H9 (cell line): ENCODE data around the gene LYZL4. TPM values are rescaled to one million over a fixed set of nuclear protein-coding genes. Genes with fewer than 3 reads are reported as not detected.

Source experiments
- DNase-seq: peaks from one replicate; pipeline ENCODE4 v3.0.0-alpha.2; 2017
- H2AFZ ChIP-seq: one replicate; pipeline ENCODE4 v1.6.1; 2013; ENCODE audit warnings: mild to moderate bottlenecking, low read length, control low read depth, moderate library complexity
- H2AK5ac ChIP-seq: 2 replicates; pipeline ENCODE4 v1.6.1; 2013; ENCODE audit warnings: low read length, control low read depth, mixed read lengths; ENCODE audit not compliant: insufficient read length
- H2BK120ac ChIP-seq: one replicate; pipeline ENCODE4 v1.6.1; 2013; ENCODE audit warnings: low read depth, mild to moderate bottlenecking, low read length, control low read depth, inconsistent platforms; ENCODE audit not compliant: poor library complexity, severe bottlenecking
- H2BK12ac ChIP-seq: 2 replicates; pipeline ENCODE4 v1.6.1; 2013; ENCODE audit warnings: low read length, control low read depth, mixed read lengths, low read depth; ENCODE audit not compliant: insufficient read length
- H2BK15ac ChIP-seq: 2 replicates; pipeline ENCODE4 v1.6.1; 2013; ENCODE audit warnings: low read depth, low read length, control low read depth
- H2BK20ac ChIP-seq: one replicate; pipeline ENCODE4 v1.6.1; 2013; ENCODE audit warnings: low read depth, mild to moderate bottlenecking, low read length, control low read depth, inconsistent platforms; ENCODE audit not compliant: poor library complexity, severe bottlenecking
- H2BK5ac ChIP-seq: 2 replicates; pipeline ENCODE4 v1.6.1; 2013; ENCODE audit warnings: low read length, control low read depth, mixed read lengths; ENCODE audit not compliant: insufficient read length
- H3K14ac ChIP-seq: 2 replicates; pipeline ENCODE4 v1.6.1; 2013; ENCODE audit warnings: low read length, control low read depth; ENCODE audit not compliant: insufficient read depth
- H3K18ac ChIP-seq: 2 replicates; pipeline ENCODE4 v1.6.1; 2013; ENCODE audit warnings: low read depth, mild to moderate bottlenecking, mixed read lengths, low read length, control low read depth; ENCODE audit not compliant: insufficient read length
- H3K23ac ChIP-seq: 2 replicates; pipeline ENCODE4 v1.6.1; 2013; ENCODE audit warnings: low read length, control low read depth, mixed read lengths, low read depth; ENCODE audit not compliant: insufficient read length
- H3K23me2 ChIP-seq: 2 replicates; pipeline ENCODE4 v1.6.1; 2013; ENCODE audit warnings: low read depth, mild to moderate bottlenecking, mixed read lengths, low read length, control low read depth; ENCODE audit not compliant: insufficient read length, poor library complexity, severe bottlenecking
- H3K27ac ChIP-seq: 2 replicates; pipeline ENCODE4 v1.5.1; 2013; ENCODE audit warnings: low read length, control low read depth, mixed read lengths, low read depth; ENCODE audit not compliant: insufficient read length
- H3K27me3 ChIP-seq: 2 replicates; pipeline ENCODE4 v1.6.1; 2013; ENCODE audit warnings: low read length, control low read depth, inconsistent platforms; ENCODE audit not compliant: insufficient read depth
- H3K4ac ChIP-seq: 2 replicates; pipeline ENCODE4 v1.6.1; 2013; ENCODE audit warnings: low read depth, mild to moderate bottlenecking, control low read depth, inconsistent platforms, low read length, moderate library complexity
- H3K4me1 ChIP-seq: 2 replicates; pipeline ENCODE4 v1.6.1; 2013; ENCODE audit warnings: low read length, control low read depth, inconsistent platforms; ENCODE audit not compliant: insufficient read depth
- H3K4me2 ChIP-seq: 2 replicates; pipeline ENCODE4 v1.6.1; 2013; ENCODE audit warnings: low read length, control low read depth, mixed read lengths; ENCODE audit not compliant: insufficient read length, insufficient read depth
- H3K56ac ChIP-seq: 2 replicates; pipeline ENCODE4 v1.6.1; 2013; ENCODE audit warnings: low read depth, mild to moderate bottlenecking, mixed read lengths, low read length, control low read depth; ENCODE audit not compliant: insufficient read length
- H3K79me1 ChIP-seq: 2 replicates; pipeline ENCODE4 v1.6.1; 2013; ENCODE audit warnings: low read depth, mild to moderate bottlenecking, moderate library complexity, low read length, control low read depth, inconsistent platforms; ENCODE audit not compliant: insufficient read depth, poor library complexity, severe bottlenecking
- H3K79me2 ChIP-seq: 2 replicates; pipeline ENCODE4 v1.6.1; 2013; ENCODE audit warnings: low read length, control low read depth, inconsistent platforms; ENCODE audit not compliant: insufficient read depth
- H3K9ac ChIP-seq: 2 replicates; pipeline ENCODE4 v1.6.1; 2013; ENCODE audit warnings: low read length, control low read depth, mixed read lengths; ENCODE audit not compliant: insufficient read length; ENCODE audit errors: extremely low read depth
- H3K9me3 ChIP-seq: one replicate; pipeline ENCODE4 v1.6.1; 2013; ENCODE audit warnings: low read depth, low read length, inconsistent platforms; ENCODE audit not compliant: control insufficient read depth
- H3T11ph ChIP-seq: one replicate; pipeline ENCODE4 v1.6.1; 2013; ENCODE audit warnings: mild to moderate bottlenecking, low read length, control low read depth, inconsistent platforms
- H4K20me1 ChIP-seq: one replicate; pipeline ENCODE4 v1.6.1; 2013; ENCODE audit not compliant: control insufficient read depth, insufficient read length, insufficient read depth
- H4K5ac ChIP-seq: 2 replicates; pipeline ENCODE4 v1.6.1; 2013; ENCODE audit warnings: low read depth, mild to moderate bottlenecking, mixed read lengths, low read length, control low read depth; ENCODE audit not compliant: insufficient read length
- H4K8ac ChIP-seq: replicated peaks from 2 replicates; pipeline ENCODE4 v1.6.1; 2013; ENCODE audit warnings: low read length, control low read depth, mixed read lengths, low read depth; ENCODE audit not compliant: insufficient read length
- H4K91ac ChIP-seq: 2 replicates; pipeline ENCODE4 v1.6.1; 2013; ENCODE audit warnings: low read depth, mild to moderate bottlenecking, moderate library complexity, mixed read lengths, low read length, control low read depth; ENCODE audit not compliant: insufficient read length
- H3K27ac Mint-ChIP-seq, 3 experiments: 2 replicates in 2 of 3; 3 replicates in 1 of 3; pipeline ENCODE4 v1.8.0; 2020 to 2021; ENCODE audit warnings: mixed read lengths in 3 of 3, mild to moderate bottlenecking in 1 of 3, moderate library complexity in 1 of 3
- H3K27me3 Mint-ChIP-seq: 2 replicates; pipeline ENCODE4 v1.8.0; 2021; ENCODE audit warnings: low read depth, mild to moderate bottlenecking, moderate library complexity, mixed read lengths
- H3K36me3 Mint-ChIP-seq, 3 experiments: 2 replicates in 2 of 3; 3 replicates in 1 of 3; pipeline ENCODE4 v1.8.0; 2020 to 2021; ENCODE audit warnings: low read depth in 3 of 3, mixed read lengths in 3 of 3; ENCODE audit not compliant: insufficient read depth in 1 of 3
- H3K4me1 Mint-ChIP-seq, 2 experiments: 2 replicates each; pipeline ENCODE4 v1.8.0; 2020; ENCODE audit warnings: mixed read lengths in 2 of 2
- H3K4me3 Mint-ChIP-seq, 2 experiments: 2 replicates in 1 of 2; 3 replicates in 1 of 2; pipeline ENCODE4 v1.8.0; 2020 to 2021; ENCODE audit warnings: mild to moderate bottlenecking in 2 of 2, mixed read lengths in 2 of 2, moderate library complexity in 1 of 2
- H3K9me3 Mint-ChIP-seq, 2 experiments: 2 replicates in 1 of 2; 3 replicates in 1 of 2; pipeline ENCODE4 v1.8.0; 2020; ENCODE audit warnings: mild to moderate bottlenecking in 2 of 2, mixed read lengths in 2 of 2, moderate library complexity in 1 of 2
- CTCF ChIP-seq: fragments of 200-600 bp; sonication (generic); conservative IDR thresholded peaks from 3 replicates; pipeline ENCODE4 v1.8.0; 2021; ENCODE audit warnings: antibody characterized with exemption, mild to moderate bottlenecking
- WGBS: extraction: QIAGEN DNeasy Blood & Tissue Kit; methylation state at CpG from one replicate; pipeline ENCODE4 v1.1.7; 2013; ENCODE audit warnings: missing lambda C conversion rate, low lambda C conversion rate, mixed read lengths; ENCODE audit not compliant: insufficient read length; ENCODE audit errors: extremely low coverage; 5-methylcytosine and 5-hydroxymethylcytosine counted together
- total RNA-seq: library from RNA; stranded (reverse); gene quantifications from 2 replicates; pipeline ENCODE4 v1.2.1, GENCODE V29; 2021

LYZL4 gene
- total RNA-seq, 1 experiment from 2014 or later = not detected

GRCh38 chr3:42402394-42403096, 7.9 kb downstream of the LYZL4 start:
- H3K14ac ChIP-seq = no peak overlapping the region
- H3K27me3 ChIP-seq = no peaks in the 10 kb centered on the region
- H2BK12ac ChIP-seq = no peak overlapping the region
- H3K79me1 ChIP-seq = no peaks in the 10 kb centered on the region
- H2BK15ac ChIP-seq = no peak overlapping the region
- no peak overlapping the region for H3K4me3 Mint-ChIP-seq
- peaks cover 0 to 3% of the 10 kb centered on the region in 2 experiments; a peak in 2 of 5 replicates for H3K9me3 Mint-ChIP-seq
- no peak overlapping the region for H3K23ac ChIP-seq
- H3K9ac ChIP-seq = no peak overlapping the region
- no peak overlapping the region for H2BK5ac ChIP-seq
- H3K18ac ChIP-seq = no peak overlapping the region
- no CpG with 5 or more reads among the region's 2 CpGs for WGBS
- H3K9me3 ChIP-seq = no peaks in the 10 kb centered on the region
- no peak overlapping the region for H3K56ac ChIP-seq
- H3K4ac ChIP-seq = no peak overlapping the region
- H4K20me1 ChIP-seq = no peaks in the 10 kb centered on the region
- H3K27ac ChIP-seq = no peak overlapping the region
- no peak overlapping the region for H3T11ph ChIP-seq
- H2AK5ac ChIP-seq = no peak overlapping the region
- H4K91ac ChIP-seq = no peak overlapping the region
- TF ChIP-seq CTCF = no peak
- no peak overlapping the region for H4K8ac ChIP-seq
- H3K27me3 Mint-ChIP-seq = no peaks in the 10 kb centered on the region; the same call in 1 of the 2 replicates
- no peak overlapping the region for H2AFZ ChIP-seq
- H3K4me1 ChIP-seq = no peaks in the 10 kb centered on the region
- no peak overlapping the region for H2BK20ac ChIP-seq
- no peaks in the 10 kb centered on the region for H3K79me2 ChIP-seq
- no peaks in the 10 kb centered on the region; a peak in 1 of 7 replicates for H3K36me3 Mint-ChIP-seq
- no peaks in the 10 kb centered on the region for H3K4me1 Mint-ChIP-seq
- H2BK120ac ChIP-seq = no peak overlapping the region
- H3K4me2 ChIP-seq = no peak overlapping the region
- no peak overlapping the region for H3K27ac Mint-ChIP-seq
- no peak for DNase-seq
- H3K23me2 ChIP-seq = no peaks in the 10 kb centered on the region
- no peak overlapping the region for H4K5ac ChIP-seq
